ENCODE results near the gene TRPM5. TPM values are rescaled to one million over a fixed set of nuclear protein-coding genes. Genes with fewer than 3 reads are reported as not detected.

Gene TRPM5
- polyA plus RNA-seq, 1 of the 3 experiments (the other 2 are of a cell fraction): not detected

DNA sequence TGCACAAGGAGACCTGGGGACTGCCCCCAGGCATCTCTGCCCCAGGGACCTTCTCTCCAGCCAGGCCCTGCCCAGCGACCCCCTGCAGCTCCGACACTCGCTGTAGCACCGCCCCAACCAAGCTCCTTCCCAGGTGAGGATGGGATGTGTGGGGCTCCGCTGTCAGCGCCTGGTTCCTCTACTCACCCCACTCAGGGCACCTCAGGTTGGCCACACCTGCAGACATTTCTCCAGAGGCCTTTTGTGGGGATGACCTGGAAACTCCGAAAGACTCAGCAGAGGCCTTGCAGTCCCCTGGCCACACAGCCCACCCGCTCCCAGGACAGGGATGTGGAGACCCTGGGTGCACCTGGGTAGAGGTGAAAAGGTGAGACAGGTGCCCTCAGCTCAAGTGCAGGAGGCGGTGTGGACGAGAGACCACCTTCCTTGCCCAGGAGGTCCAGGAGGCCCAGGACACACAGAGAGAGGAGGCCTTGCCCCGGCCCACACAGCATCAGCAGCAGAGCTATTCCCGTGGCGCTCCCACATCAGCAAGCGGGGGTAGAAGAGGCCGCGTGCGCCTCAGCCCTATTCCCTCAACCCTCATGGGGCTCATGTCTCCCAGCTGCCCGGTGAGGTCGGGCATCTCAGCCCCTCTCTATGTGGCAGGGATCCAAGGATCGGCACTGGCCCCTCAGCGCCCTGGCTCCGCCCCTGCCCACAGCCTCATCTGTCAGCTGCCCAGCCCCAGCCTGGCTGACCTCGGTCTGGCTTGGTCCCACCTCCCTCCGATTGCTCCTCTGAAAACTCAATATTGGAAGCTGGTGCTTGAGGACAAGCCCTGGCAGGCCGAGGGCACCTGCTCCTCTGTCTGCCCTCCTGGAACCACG, 20.9 kb downstream of the TRPM5 start (continued):
- TF ChIP-seq, protein P1, sequence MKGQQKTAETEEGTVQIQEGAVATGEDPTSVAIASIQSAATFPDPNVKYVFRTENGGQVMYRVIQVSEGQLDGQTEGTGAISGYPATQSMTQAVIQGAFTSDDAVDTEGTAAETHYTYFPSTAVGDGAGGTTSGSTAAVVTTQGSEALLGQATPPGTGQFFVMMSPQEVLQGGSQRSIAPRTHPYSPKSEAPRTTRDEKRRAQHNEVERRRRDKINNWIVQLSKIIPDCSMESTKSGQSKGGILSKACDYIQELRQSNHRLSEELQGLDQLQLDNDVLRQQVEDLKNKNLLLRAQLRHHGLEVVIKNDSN (IDR thresholded peaks at IDR 0.05; ENCODE audit: borderline replicate concordance, low read depth): no peak

DNA sequence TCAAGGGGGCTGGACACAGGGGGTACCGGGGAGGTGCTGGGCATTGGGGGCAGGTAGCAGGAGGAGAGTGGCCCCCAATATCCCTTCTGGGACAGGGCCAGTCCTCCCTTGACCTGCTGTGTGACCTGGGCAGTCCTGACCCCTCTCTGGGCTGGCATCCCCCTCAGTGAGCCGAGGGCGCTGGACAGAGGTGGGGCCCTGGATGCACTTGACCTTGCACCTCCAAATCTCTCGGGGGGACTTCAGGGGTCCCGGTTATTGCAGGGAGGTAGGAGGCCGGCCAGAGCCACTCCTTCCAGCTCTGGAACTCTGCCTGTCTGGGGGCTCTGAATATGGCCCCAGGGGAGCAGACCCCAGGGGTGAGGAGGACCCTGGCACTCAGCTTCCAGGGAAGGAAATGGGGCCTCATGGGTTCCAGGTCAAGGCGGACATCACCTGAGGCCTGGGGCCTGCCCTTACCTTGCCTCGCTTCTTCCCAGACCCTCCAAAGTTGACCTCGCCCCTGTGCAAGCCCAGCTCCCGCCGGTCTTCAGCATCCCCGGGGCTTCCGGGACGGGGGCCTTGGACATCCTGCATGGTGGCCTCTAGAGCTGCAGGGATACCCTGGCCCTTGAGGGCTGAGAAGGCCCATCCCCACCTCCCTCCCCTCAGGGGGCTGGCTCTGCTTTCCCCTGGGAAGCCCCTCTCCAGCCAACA, 21.7 kb downstream of the TRPM5 start:
- no peak overlapping the region for H3K4me3 ChIP-seq (ENCODE audit: low read depth in 2 of 2, low read length in 1 of 2)
- H3K4me1 ChIP-seq (ENCODE audit: control insufficient read depth in 1 of 2, insufficient read depth in 2 of 2, low read depth in 1 of 2, low read length in 1 of 2): no peaks in the 10 kb centered on the region; a peak in 1 of 4 replicates
- no peaks in the 10 kb centered on the region for H3F3A ChIP-seq (replicated peaks; ENCODE audit: insufficient read depth)
- no peak overlapping the region for H3K27ac ChIP-seq (ENCODE audit: low read depth in 2 of 2, low read length in 1 of 2)
- H3K9me2 ChIP-seq: no peaks in the 10 kb centered on the region
- H3K27me3 ChIP-seq (ENCODE audit: insufficient read depth): no peaks in the 10 kb centered on the region
- WGBS (ENCODE audit: low lambda C conversion rate): 67% methylated on average over 8 of the region's 14 CpGs
- no peaks in the 10 kb centered on the region for H3K36me3 ChIP-seq (replicated peaks in 1 of 2; ENCODE audit: control insufficient read depth in 1 of 2, insufficient read depth in 2 of 2, low read length in 1 of 2)
- CTCF ChIA-PET: interaction anchor here (0.5 to 11.8 kb wide), 11 partner anchors 23 to 467 kb away, joined by 3 to 461 read pairs (median 14); partner anchors contain the start of genes C11orf21, CDKN1C and TSPAN32
- POLR2A ChIA-PET: no interaction called here
- no peak overlapping the region for H3K4me2 ChIP-seq
- no peak overlapping the region for H3K9ac ChIP-seq
- H3K79me2 ChIP-seq (ENCODE audit: insufficient read depth): no peaks in the 10 kb centered on the region
- H3K9me3 ChIP-seq: no peaks in the 10 kb centered on the region
- TF ChIP-seq MEF2A (IDR thresholded peaks at IDR 0.05; ENCODE audit: borderline replicate concordance, low read depth) (no peak), YY1 (IDR thresholded peaks at IDR 0.05; ENCODE audit: low read depth) (no peak), SMC3 (IDR thresholded peaks at IDR 0.05; ENCODE audit: low read depth, low read length) (no peak), REST (IDR thresholded peaks at IDR 0.05; ENCODE audit: low read depth, low read length) (no peak), GATA2 (CRISPR knock-in tag; IDR thresholded peaks at IDR 0.05) (no peak), USF2 (IDR thresholded peaks at IDR 0.05; ENCODE audit: borderline replicate concordance, low read depth, low read length) (no peak), POLR2AphosphoS5 (IDR thresholded peaks at IDR 0.05; ENCODE audit: low read depth, low read length) (no peak), TCF12 (IDR thresholded peaks at IDR 0.05) (no peak)
- TF ChIP-seq, protein P2, sequence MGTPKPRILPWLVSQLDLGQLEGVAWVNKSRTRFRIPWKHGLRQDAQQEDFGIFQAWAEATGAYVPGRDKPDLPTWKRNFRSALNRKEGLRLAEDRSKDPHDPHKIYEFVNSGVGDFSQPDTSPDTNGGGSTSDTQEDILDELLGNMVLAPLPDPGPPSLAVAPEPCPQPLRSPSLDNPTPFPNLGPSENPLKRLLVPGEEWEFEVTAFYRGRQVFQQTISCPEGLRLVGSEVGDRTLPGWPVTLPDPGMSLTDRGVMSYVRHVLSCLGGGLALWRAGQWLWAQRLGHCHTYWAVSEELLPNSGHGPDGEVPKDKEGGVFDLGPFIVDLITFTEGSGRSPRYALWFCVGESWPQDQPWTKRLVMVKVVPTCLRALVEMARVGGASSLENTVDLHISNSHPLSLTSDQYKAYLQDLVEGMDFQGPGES (IDR thresholded peaks at IDR 0.05; ENCODE audit: low read depth, low read length): no peak
- no peaks in the 10 kb centered on the region for H4K20me1 ChIP-seq (ENCODE audit: insufficient read depth)
- DNase-seq: no peak
- H2AFZ ChIP-seq (ENCODE audit: low read depth): no peak overlapping the region

Measured in SK-N-SH (cell line).